KBM-7 (cell line): ENCODE data around the gene CARMIL1.

Experiments used
- DNase-seq: peaks from one replicate; pipeline ENCODE4 v3.0.0-alpha.2; 2015
- in situ Hi-C: fragments of 300-500 bp; cut with MboI; formaldehyde crosslinking; loops from 2 replicates; pipeline ENCODE4 v1.14.3; 2020; ENCODE audit warnings: low sequenced_read_pairs, low pct_unique_long_range_greater_than_20kb, mixed read lengths

CARMIL1 gene

DNA sequence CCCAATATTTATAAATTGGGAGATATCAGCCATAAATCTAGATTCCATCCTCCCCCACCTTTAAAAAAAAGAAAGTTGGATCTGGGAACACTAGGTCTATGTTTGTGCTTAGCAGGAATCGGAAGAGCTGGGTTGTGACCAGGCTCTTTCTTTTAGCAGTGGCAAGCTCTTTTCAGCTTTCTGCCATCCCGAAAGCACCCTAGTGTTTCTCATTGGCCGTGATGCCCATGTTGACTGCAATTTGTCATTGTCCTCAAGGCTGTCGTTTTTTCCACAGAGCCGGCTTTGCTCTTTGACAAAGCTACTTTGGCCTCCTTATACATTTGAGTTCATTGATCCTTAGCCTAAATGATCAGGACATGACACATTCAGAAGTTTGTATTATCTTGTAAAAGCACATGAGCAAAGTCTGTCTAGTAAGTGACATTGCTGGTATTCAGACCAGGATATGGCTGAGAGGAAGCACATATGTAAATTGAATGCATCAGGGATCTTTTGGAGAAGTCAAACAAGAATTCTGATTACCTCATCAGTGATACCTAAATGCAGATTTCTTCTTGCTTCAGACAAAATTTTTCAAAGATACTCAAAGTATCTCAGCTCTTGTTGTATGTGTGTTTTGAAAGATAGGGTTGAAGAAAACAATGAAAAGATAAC lies 50.1 kb downstream of the CARMIL1 start:
- in situ Hi-C loops = no loop called here
- no peak for DNase-seq

DNA sequence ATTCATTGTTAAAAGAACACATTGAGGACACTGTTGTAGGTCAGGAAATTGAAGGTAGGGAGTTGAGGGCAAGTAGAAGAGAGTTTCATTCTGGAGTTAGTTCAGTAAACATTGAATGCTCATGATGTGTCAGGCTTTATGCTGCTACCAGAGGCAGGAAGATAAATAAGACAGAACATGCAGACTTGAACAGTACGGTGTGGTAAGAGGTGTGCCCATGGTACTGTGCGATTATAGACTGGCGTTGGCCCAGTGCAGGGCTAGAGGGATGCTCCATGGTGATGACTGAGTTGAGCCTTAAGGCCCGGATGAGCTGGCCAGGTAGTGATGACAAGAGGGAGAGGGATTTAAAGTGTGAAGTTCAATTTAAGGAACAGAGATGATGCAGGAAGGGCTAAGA lies 50.8 kb downstream of the CARMIL1 start:
- in situ Hi-C loops = no loop called here

GRCh38 chr6:25330796-25331685 lies 51.9 kb downstream of the CARMIL1 start:
- DNase-seq = no peak
- in situ Hi-C loops = no loop called here

More for the DNA sequence above, 50.8 kb downstream of the CARMIL1 start:
- DNase-seq = no peak

- in situ Hi-C loops = no loop called here
- DNase-seq = no peak
These were observed 53.0 kb downstream of the CARMIL1 start for GRCh38 chr6:25332165-25332564.

GRCh38 chr6:25332655-25333071 lies 53.5 kb downstream of the CARMIL1 start:
- in situ Hi-C loops = no loop called here
- DNase-seq = peak; percentile 18

DNA sequence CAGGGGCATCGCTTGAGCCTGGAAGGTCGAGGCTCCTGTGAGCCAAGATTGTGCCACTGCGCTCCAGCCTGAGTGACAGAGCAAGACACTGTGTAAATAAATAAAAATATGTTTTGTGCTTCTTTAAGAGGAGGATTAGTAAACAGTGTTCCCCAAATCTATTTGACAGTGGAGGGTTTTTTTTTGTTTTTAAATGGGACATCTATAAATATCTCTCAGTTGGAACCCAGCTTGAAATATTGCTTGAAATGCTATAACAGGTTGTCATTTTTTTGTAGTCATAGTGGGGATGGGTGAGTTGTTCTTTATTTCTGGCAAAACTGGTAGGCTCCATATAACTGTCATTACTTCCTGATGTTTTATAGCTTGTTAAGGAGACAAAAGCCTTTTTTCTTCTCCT lies 54.3 kb downstream of the CARMIL1 start:
- no peak for DNase-seq
- in situ Hi-C loops = no loop called here

DNA sequence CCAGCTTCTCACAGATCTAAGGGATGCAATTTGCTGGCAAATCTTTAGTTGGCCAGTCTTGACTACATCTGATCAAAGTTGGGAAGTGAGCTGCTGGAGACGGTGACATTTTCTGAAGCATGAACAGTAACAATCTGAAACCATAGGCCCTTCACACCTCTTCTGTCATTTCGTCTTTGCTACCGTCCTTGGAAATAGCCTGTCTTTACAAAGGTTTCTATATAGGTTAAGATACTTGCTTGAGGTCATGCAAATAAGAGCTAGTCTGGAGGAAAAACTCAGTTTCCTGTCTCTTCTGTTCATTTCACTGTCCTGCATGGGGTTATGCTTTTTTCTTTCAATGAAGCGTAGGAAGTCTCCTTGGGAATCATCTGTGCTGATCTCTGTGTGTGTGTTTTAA lies 55.6 kb downstream of the CARMIL1 start:
- DNase-seq = no peak

GRCh38 chr6:25336996-25337395 lies 57.8 kb downstream of the CARMIL1 start:
- no peak for DNase-seq
- in situ Hi-C loops = no loop called here

More for the DNA sequence above, 55.6 kb downstream of the CARMIL1 start:
- in situ Hi-C loops = no loop called here

- DNase-seq = no peak
- in situ Hi-C loops = no loop called here
These were observed 58.3 kb downstream of the CARMIL1 start for GRCh38 chr6:25337431-25337830.

DNA sequence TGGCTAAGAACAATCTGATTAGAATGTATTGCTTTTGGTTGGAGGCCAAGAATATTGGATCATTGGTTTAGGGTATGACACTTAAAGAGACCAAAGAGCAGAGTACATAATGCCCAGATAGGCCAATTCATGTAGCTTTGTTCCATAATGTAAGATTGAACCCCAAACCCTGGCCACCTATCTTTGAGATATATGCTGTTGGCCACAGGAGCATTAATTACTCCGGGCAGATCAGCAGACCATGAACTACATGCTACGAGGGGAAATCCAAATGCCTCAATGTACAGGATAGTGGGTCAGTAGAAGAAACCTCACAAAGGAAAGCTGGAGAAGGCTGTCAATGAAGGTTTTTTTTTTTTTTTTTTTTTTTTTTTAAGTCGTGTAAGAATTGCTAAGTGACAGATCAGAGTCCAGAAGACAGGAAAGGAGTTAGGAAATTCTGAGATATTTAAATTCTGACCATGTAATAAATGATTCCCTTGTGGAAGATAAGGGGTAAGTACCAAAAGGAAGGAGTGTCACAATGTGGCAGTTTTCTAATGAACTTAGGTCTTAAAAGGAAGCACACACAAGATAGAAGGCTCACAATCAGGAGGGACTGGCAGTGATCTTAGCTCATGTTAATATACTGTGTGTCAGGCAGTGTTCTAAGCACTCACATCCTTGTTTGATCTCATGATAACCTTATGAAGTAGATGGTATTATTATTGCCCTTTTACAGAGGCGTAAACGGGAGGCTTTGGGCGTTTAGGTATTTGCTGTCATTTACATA lies 61.4 kb downstream of the CARMIL1 start:
- DNase-seq = no peak
- in situ Hi-C loops = no loop called here

DNA sequence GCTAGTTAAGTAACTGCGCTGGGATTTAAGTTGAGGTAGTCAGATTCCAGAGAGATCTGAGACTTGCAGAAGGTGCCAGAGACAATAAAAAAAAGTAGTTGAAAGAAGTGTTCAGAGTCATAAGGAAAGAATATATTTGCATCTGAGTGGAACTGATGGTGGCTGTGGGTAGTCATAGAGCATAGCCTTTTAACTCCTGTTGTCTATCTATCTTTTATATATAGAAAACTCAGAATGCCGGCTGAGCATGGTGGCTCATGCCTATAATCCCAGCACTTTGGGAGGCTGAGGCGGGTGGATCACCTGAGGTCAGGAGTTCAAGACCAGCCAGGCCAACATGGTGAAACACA lies 62.0 kb downstream of the CARMIL1 start:
- no peak for DNase-seq
- in situ Hi-C loops = no loop called here

GRCh38 chr6:25341923-25342619 lies 62.9 kb downstream of the CARMIL1 start:
- DNase-seq = no peak
- in situ Hi-C loops = no loop called here

GRCh38 chr6:25342802-25343201 lies 63.6 kb downstream of the CARMIL1 start:
- peak; percentile 43 for DNase-seq
- in situ Hi-C loops = no loop called here

GRCh38 chr6:25343984-25344383 lies 64.8 kb downstream of the CARMIL1 start:
- DNase-seq = no peak
- in situ Hi-C loops = no loop called here

DNA sequence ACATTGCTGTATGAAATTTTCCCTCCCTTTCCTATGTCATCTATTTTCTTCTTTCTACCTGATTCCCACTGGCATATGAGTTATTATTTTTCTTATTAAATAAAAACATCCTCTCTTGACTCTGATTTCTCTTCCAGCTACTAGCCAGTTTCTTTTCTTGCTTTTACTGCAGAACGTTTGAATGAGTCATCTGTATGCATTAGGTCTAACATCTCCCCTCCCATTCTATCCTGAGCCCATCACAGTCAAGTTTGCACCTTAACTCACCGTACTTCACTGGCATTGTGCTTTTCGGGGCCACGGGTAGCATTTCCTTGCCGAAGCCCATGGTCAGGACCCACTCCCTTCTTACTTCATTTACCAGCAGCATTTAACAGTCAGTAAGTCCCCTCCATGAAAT lies 65.7 kb downstream of the CARMIL1 start:
- no peak for DNase-seq
- in situ Hi-C loops = no loop called here

- in situ Hi-C loops = no loop called here
- peak; percentile 43 for DNase-seq
These were observed 66.9 kb downstream of the CARMIL1 start for GRCh38 chr6:25346064-25346463.

- no peak for DNase-seq
- in situ Hi-C loops = no loop called here
These were observed 71.4 kb downstream of the CARMIL1 start for GRCh38 chr6:25350573-25350972.

- no peak for DNase-seq
- in situ Hi-C loops = no loop called here
These were observed 72.3 kb downstream of the CARMIL1 start for GRCh38 chr6:25351485-25351884.

- no peak for DNase-seq
- in situ Hi-C loops = no loop called here
These were observed 73.1 kb downstream of the CARMIL1 start for GRCh38 chr6:25352285-25352684.
